Type B pancreatic cell (in vitro differentiated cells): ENCODE data around the gene TERB2. TPM values are rescaled to one million over a fixed set of nuclear protein-coding genes. Genes with fewer than 3 reads are reported as not detected.
"Not testable (repeated sequence)": the region's sequence is repeated elsewhere in the genome, so short reads cannot be mapped to it uniquely, and the experiment has no call there.

Source experiments
- DNase-seq: peaks from one replicate; pipeline ENCODE4 v3.0.0; 2021; ENCODE audit warnings: mixed read lengths; ENCODE audit not compliant: unreplicated experiment; ENCODE audit errors: extremely low spot score
- H3K27ac Mint-ChIP-seq: 2 replicates; pipeline ENCODE4 v1.8.0; 2021; ENCODE audit warnings: mild to moderate bottlenecking, mixed read lengths
- H3K27me3 Mint-ChIP-seq: 2 replicates; pipeline ENCODE4 v1.8.0; 2021; ENCODE audit warnings: mixed read lengths
- H3K36me3 Mint-ChIP-seq: 2 replicates; pipeline ENCODE4 v1.8.0; 2021; ENCODE audit warnings: mixed read lengths
- H3K4me1 Mint-ChIP-seq: one replicate; pipeline ENCODE4 v1.8.0; 2021; ENCODE audit warnings: mixed read lengths; ENCODE audit not compliant: unreplicated experiment
- H3K4me3 Mint-ChIP-seq: 2 replicates; pipeline ENCODE4 v1.8.0; 2021; ENCODE audit warnings: mild to moderate bottlenecking, mixed read lengths
- H3K9me3 Mint-ChIP-seq: 2 replicates; pipeline ENCODE4 v1.8.0; 2021; ENCODE audit warnings: mixed read lengths
- total RNA-seq: library from RNA; stranded (reverse); gene quantifications from 2 replicates; pipeline ENCODE4 v1.2.1, GENCODE V29; 2021; ENCODE audit warnings: low replicate concordance
- TF ChIP-seq, protein P1 (sequence below): fragments of 200-600 bp; sonication (generic); conservative IDR thresholded peaks from 2 replicates; pipeline ENCODE4 v1.5.0; 2021; ENCODE audit warnings: antibody characterized with exemption, mild to moderate bottlenecking

The TERB2 gene
- total RNA-seq, 1 donor from 2014 or later, result not detected

DNA sequence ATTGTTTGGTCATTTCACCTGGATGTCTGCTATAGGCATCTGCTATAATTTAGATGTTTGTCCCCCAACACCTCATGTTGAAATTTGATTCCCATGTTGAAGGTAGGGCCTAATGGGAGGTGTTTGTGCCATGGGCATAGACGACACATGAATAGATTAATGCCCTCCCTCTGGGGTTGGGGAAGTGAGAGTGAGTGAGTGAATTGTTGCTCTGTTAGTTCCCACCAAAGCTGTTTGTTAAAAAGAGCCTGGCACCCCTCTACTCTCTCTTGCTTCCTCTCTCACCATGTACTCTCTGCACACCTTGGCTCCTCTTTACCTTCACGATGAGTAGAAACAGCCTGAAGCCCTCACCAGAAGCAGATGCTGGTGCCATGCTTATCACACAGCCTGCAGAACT is 42.6 kb downstream of the TERB2 start:
- TF ChIP-seq, protein P1, sequence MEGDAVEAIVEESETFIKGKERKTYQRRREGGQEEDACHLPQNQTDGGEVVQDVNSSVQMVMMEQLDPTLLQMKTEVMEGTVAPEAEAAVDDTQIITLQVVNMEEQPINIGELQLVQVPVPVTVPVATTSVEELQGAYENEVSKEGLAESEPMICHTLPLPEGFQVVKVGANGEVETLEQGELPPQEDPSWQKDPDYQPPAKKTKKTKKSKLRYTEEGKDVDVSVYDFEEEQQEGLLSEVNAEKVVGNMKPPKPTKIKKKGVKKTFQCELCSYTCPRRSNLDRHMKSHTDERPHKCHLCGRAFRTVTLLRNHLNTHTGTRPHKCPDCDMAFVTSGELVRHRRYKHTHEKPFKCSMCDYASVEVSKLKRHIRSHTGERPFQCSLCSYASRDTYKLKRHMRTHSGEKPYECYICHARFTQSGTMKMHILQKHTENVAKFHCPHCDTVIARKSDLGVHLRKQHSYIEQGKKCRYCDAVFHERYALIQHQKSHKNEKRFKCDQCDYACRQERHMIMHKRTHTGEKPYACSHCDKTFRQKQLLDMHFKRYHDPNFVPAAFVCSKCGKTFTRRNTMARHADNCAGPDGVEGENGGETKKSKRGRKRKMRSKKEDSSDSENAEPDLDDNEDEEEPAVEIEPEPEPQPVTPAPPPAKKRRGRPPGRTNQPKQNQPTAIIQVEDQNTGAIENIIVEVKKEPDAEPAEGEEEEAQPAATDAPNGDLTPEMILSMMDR, result no peak
- no peak for DNase-seq
- Mint-ChIP-seq H3K4me1 (no peaks in the 10 kb centered on the region), H3K9me3 (no peaks in the 10 kb centered on the region), H3K4me3 (no peak overlapping the region), H3K36me3 (no peaks in the 10 kb centered on the region), H3K27ac (no peak overlapping the region), H3K27me3 (peaks cover 2% of the 10 kb centered on the region)

DNA sequence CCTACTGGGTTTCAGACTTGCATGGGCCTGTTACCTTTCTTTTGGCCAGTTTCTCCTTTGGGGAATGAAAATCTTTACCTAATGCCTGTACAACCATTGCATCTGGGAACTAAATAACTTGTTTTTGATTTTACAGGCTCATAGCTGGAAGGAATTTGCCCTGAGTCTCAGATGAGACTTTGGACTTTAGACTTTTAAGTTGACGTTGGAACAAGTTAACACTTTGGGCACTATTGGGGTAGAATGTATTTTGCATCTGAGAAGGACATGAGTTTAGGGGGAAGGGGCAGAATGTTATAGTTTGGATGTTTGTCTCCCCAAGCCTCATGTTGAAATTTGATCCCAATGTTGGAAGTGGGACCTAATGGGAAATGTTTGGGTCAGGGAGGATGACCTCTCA is 44.7 kb downstream of the TERB2 start:
- not testable (repeated sequence) for H3K4me1 Mint-ChIP-seq, H3K4me3 Mint-ChIP-seq, H3K27me3 Mint-ChIP-seq, H3K27ac Mint-ChIP-seq, H3K9me3 Mint-ChIP-seq, H3K36me3 Mint-ChIP-seq, DNase-seq

DNA sequence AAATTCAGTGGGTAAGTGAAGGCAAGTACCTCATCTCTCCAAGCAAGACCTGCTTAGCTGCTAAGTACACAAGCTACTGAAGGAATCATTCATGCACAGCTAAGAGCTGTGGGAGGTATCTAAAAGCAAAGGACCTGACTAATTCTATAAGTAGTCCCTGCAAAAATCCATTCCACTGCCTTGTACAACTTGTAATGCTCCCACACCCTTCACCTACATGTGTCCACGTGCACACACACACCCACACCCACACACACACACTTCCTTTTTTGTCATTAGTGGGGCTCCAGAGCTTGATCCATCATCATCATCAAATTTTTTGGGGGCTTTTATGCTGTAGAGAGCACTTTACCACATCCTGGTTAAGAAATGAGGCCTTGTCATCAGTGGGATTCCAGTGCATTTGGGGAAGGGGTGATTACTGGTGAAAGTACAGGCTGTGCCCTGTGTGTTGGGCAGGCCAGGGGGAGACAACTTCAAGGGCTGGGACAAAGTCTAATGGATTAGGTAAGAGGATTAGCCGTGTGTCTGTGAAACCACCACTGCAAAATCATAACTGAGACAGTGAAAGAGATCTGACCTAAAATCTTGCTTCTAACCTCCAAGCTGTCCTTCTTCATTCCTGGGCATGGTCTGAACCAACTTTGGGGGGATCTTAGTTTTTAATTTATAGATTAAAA is 47.4 kb downstream of the TERB2 start:
- H3K9me3 Mint-ChIP-seq, DNase-seq, H3K36me3 Mint-ChIP-seq, H3K4me1 Mint-ChIP-seq, H3K4me3 Mint-ChIP-seq, H3K27ac Mint-ChIP-seq, H3K27me3 Mint-ChIP-seq: not testable (repeated sequence)

DNA sequence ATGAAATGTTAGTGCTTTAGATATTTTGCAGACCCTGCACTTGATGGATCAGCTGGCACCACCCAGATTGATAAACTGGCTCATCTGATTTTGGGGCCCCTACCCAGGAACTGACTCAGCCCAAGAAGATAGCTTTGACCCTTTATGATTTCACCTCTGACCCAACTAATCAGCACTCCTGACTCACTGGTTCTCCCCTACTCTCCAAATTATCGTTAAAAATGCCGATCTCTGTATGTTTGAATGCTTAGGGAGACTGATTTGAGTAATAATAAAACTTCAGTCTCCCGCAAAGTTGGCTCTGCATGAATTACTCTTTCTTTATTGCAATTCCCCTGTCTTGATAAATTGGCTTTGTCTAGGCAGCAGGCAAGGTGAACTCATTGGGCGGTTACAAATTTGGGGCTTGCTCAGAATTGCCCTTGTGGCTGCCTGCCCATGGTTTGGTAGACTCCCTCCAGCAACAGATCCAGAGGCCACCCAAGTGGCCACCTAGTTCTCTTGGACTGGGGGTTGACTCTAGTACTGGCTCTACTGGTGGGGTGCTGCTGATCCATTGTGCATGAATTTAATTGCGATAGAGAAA is 48.2 kb downstream of the TERB2 start:
- H3K9me3 Mint-ChIP-seq, H3K36me3 Mint-ChIP-seq, H3K4me1 Mint-ChIP-seq, H3K27ac Mint-ChIP-seq, DNase-seq, H3K4me3 Mint-ChIP-seq, H3K27me3 Mint-ChIP-seq: not testable (repeated sequence)

DNA sequence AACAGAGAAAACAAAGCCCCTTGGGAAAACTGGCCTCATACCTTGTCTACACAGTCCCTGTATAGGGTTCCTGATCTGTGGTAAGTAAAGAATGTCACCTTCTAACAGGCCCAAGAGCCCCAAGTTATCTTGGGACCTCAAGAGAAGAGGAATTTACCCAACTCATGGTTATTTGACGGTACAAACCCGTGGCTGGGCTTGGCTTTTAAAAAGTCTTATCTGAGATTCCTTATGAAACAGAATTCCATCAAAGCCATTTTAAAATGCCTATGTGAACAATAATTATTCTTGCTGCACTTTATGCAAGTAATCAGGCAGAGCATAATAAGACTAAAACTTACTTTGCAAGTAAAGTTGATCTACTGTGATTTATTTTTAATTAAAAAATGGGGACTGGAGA is 52.6 kb downstream of the TERB2 start:
- Mint-ChIP-seq H3K4me1 (no peaks in the 10 kb centered on the region), H3K27ac (no peak overlapping the region), H3K9me3 (peaks cover 6% of the 10 kb centered on the region), H3K36me3 (no peaks in the 10 kb centered on the region), H3K4me3 (no peak overlapping the region), H3K27me3 (peaks cover 7% of the 10 kb centered on the region)
- TF ChIP-seq, protein P1, result no peak
- no peak for DNase-seq

DNA sequence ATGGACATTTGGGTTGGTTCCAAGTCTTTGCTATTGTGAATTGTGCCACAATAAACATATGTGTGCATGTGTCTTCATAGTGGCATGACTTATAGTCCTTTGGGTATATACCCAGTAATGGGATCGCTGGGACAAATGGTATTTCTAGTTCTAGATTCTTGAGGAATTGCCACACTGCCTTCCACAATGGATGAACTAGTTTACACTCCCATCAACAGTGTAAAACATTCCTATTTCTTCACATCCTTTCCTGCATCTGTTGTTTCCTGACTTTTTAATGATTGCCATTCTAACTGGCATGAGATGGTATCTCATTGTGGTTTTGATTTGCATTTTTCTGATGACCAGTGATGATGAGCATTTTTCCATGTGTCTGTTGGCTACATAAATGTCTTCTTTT is 58.6 kb downstream of the TERB2 start:
- H3K4me3 Mint-ChIP-seq, H3K4me1 Mint-ChIP-seq, H3K9me3 Mint-ChIP-seq, DNase-seq, H3K36me3 Mint-ChIP-seq, H3K27ac Mint-ChIP-seq: not testable (repeated sequence)
- peaks cover 36% of the 10 kb centered on the region for H3K27me3 Mint-ChIP-seq

DNA sequence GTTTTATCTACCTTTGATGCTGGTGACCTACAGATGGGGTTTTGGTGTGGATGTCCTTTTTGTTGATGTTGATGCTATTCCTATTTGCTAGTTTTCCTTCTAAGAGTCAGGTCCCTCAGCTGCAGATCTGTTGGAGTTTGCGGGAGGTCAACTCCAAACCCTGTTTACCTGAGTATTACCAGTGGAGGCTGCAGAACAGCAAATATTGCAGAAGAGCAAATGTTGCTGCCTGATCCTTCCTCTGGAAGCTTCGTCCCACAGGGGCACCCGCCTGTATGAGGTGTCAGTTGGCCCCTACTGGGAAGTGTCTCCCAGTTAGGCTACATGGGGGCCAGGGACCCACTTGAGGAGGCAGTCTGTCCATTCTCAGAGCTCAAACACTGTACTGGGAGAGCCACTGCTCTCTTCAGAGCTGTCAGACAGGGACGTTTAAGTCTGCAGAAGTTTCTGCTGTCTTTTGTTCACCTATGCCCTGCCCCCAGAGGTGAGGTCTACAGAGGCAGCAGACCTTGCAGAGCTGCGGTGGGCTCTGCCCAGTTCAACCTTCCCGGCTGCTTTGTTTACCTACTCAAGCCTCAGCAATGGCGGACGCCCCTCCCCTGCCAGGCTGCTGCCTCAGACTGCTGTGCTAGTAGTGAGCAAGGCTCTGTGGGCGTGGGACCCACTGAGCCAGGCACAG is 63.9 kb downstream of the TERB2 start:
- peaks cover 27% of the 10 kb centered on the region for H3K27me3 Mint-ChIP-seq

DNA sequence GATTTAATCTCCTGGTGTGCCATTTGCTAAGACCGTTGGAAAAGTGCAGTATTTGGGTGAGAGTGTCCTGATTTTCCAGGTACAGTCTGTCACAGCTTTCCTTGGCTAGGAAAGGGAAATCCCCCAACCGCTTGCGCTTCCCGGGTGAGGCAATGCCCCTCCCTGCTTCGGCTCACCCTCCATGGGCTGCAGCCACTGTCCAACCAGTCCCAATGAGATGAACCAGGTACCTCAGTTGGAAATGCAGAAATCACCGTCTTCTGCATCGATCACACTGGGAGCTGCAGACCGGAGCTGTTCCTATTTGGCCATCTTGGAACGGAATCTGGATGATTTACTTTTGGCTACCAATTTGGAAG is 64.4 kb downstream of the TERB2 start:
- peaks cover 27% of the 10 kb centered on the region for H3K27me3 Mint-ChIP-seq
- H3K4me1 Mint-ChIP-seq, result peaks cover 15% of the 10 kb centered on the region
- H3K9me3 Mint-ChIP-seq, H3K36me3 Mint-ChIP-seq, H3K4me3 Mint-ChIP-seq, DNase-seq, H3K27ac Mint-ChIP-seq: not testable (repeated sequence)

More for the DNA sequence above, 63.9 kb downstream of the TERB2 start:
- not testable (repeated sequence) for H3K36me3 Mint-ChIP-seq, H3K4me3 Mint-ChIP-seq, H3K9me3 Mint-ChIP-seq, H3K27ac Mint-ChIP-seq, DNase-seq
- H3K4me1 Mint-ChIP-seq, result peaks cover 15% of the 10 kb centered on the region
